Neural progenitor cell (in vitro differentiated cells): ENCODE measurements around the gene HYAL2.

Source experiments
- CTCF ChIP-seq: fragments of 200-600 bp; sonication (generic); IDR thresholded peaks from 2 replicates; pipeline ENCODE4 v1.5.1; 2017; ENCODE audit warnings: antibody characterized with exemption, mild to moderate bottlenecking
- EZH2 ChIP-seq: fragments of 200-600 bp; sonication (generic); IDR thresholded peaks from 2 replicates; pipeline ENCODE4 v1.6.1; 2017; ENCODE audit warnings: antibody characterized with exemption, mild to moderate bottlenecking, moderate library complexity

GRCh38 chr3:50299929-50300680 is 22.4 kb downstream of the HYAL2 start:
- TF ChIP-seq CTCF (no peak), EZH2 (no peak)
